ENCODE measurements around the gene MOGAT3.
"Not testable (repeated sequence)": the region's sequence is repeated elsewhere in the genome, so short reads cannot be mapped to it uniquely, and the experiment has no call there.

Gene MOGAT3

DNA sequence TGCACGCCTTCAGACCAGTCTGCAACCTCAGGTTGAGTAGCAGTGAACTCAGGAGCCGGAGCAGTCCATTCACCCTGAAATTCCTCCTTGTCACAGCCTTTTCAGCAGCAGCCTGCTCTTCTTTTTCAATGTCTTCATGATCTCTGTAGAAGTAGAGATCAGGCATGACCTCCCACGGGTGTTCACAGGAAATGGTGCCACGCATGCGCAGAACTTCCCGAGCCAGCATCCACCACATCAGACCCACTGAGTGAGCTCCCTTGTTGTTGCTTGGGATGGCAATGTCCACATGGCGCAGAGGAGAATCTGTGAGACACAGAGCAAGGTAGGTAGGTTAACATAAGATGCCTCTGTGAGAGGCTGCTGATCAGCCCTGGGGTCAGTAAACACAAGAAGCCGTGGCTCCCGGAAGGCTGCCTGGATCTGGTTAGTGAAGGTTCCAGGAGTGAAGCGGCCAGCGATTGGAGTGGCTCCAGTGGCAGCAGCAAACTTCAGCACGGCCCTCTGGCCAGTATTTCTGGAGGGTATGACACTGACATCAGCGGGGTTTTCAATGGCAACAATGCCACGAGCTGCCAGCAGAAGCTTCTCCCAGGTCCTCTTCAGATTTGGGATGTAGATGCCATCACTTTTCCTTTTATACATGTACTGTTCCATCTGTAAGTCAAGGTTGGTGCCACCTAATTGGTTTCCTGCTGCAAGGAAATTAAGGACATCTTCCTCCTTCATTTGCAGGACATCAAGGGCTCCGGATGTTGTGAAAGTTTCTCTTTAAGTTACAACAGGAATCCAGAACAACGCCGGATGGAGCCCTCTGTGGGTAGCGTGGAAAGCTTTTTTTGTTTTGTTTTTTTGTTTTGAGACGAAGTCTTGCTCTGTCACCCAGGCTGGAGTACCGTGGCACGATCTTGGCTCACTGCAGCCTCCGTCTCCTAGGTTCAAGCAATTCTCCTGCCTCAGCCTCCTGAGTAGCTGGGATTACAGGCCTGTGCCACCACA lies 3.2 kb upstream of the MOGAT3 start:
- not testable (repeated sequence) for DNase-seq

DNA sequence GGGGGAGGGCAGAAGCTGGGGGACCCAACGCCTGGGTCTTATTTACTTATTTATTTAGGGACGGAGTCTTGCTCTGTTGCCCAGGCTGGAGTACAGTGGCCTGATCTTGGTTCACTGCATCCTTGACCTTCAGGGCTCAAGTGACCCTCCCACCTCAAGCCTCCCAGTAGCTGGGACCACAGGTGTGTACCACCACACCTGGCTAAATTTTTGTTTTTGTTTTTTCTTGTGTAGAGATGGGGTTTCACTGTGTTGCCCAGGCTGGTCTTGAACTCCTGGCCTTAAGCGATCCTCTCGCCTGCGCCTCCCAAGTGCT lies 1.7 kb upstream of the MOGAT3 start:
- DNase-seq = no peak

DNA sequence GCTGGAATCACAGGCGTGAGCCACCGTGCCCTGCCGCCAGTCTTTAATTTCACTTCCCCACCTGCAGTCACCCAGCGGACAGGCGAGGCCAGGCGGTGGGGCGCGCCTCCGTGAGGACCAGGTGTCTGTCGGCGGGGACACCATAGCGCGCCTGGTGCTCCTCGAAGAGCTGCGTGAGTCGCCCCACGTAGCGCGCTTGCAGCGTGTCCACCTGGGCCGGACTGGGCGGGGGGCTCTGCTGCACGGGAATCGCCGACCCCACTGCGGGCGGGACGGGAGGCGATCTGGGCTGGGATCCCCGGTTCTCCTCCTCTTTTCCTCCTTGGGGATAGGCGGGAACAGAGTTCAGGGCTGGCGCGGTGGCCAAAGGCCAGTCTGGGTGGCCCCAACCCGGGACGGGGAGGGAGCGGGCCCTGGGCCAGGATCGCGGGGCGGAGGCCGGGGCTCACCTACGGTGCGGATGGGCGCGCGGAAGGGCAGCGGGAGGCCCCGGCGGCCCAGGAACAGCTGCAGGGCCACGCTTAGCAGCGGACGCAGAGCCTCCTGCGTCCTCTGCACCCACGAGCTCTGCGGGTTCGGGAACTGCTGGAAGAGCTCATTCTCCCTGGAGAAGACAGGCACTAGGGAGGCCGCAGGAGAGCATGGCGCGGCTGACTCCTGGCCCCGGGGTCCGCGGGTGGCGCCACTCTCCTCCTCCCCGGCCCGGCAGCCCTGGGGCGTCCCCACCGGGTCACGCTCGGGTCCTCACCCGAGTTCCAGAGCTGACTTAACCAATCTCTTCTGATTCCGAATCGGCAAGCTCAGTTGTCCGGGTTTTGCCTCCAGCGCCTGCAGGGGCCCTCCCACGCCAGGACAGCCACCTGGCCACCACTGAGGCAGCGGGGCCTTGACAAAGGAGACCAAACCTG lies 1.1 kb upstream of the MOGAT3 start:
- no peak for DNase-seq

DNA sequence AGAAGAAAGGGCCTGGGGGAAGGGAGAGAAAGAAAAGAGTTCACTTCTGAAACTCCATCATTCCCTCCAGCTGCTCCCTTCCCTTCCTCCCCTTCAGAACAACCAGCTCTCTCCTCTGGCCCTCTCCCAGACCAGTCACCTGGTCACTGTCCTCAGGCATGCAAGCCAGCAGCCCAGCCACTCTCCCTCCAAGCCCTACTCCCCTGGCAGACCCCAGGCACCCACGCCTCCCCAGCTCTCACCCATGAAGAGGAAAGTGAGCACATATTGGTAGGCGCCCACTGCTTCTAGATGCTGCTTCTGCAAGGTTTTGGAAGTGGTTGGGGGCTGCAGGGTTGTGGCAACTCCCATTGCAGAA lies 353 bp downstream of the MOGAT3 start:
- no peak for DNase-seq

DNA sequence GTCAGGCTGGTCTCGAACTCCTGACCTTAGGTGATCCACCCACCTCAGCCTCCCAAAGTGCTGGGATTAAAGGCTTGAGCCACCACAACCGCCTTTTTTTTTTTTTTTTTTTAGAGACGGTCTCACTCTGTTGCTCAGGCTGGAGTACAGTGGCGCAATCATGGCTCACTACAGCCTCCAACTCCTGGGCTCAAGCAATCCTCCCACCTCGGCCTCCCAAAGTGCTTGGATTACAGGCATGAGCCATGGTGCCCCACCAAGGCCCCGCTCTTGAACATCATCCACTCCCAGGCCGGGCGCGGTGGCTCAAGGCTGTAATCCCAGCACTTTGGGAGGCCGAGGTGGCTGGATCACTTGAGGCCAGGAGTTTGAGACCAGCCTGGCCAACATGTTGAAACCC lies 1.3 kb downstream of the MOGAT3 start:
- not testable (repeated sequence) for DNase-seq

DNA sequence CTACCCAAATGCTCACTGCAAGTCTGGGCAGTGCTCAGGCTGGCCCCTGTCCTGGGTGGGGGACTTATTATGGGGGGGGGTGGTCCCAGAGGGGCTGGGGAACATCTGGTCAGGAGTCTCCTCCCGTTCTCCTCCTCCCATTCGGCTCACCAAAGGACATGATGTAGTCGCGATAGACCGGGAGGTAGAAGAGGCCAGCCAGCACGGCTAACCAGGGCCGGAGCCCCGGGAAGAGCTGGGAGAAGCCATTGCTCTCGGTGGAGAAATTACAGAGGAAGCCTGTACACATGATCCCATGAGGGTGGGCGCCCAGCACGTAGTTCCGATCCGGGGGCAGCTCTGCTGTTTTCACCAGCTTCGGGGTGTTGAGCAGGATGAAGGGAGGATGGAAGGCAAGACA lies 2.4 kb downstream of the MOGAT3 start:
- DNase-seq = no peak

DNA sequence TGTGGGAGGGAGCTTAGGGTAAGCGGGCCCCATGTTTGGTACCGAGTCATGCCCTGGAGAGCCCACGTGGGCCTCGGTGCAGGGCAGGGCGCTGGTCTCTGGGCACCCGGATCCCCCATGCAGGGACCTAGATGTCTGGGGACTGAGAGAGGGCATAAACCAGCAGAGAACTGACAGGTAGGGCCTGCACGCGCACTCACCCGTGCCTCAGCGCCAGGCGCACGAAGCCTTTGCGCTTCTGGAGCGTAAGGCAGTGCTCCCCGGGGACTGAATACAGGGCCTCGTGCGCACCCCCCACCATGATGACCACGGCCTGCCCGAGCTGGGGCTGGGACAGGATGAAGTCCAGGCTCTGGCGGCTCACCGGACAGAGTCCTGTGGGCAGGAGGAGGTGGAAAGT lies 2.8 kb downstream of the MOGAT3 start:
- no peak for DNase-seq

DNA sequence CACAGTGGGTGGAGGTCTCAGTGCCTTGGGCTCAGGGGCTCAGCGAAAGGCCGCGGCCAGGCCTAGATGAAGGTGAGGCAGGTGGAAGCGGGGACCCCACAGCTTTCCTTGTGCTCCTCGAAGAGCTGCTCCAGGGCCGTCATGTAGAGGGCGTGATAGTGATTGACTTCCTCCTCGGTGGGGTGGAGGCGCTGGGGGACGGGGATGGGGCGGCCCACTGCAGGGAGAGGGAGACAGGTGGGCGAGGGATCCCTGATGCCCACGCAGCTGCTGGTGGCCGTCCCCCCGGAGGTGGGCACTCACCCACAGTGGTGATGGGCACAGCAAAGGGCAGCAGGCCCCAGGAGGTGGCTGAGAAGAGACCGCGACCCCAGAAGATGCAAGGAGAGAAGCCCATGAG lies 5.0 kb downstream of the MOGAT3 start:
- DNase-seq = no peak

DNA sequence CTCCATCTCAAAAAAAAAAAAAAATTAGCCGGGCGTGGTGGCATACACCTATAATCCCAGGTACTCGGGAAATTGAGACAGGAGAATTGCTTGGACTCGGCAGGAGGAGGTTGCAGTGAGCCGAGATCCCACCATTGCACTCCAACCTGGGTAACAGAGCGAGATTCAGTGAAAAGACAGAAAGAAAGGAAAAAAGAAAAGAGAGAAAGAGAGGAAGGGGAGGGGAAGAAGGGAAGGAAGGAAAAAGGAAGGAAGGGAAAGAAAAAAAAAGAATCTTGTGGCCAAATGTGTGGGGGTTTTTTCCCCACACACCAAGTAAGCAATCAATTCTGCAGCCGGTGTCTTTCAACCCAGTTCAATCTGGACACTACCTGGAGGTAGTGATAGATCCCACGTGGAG lies 11.7 kb downstream of the MOGAT3 start:
- no peak for DNase-seq

DNA sequence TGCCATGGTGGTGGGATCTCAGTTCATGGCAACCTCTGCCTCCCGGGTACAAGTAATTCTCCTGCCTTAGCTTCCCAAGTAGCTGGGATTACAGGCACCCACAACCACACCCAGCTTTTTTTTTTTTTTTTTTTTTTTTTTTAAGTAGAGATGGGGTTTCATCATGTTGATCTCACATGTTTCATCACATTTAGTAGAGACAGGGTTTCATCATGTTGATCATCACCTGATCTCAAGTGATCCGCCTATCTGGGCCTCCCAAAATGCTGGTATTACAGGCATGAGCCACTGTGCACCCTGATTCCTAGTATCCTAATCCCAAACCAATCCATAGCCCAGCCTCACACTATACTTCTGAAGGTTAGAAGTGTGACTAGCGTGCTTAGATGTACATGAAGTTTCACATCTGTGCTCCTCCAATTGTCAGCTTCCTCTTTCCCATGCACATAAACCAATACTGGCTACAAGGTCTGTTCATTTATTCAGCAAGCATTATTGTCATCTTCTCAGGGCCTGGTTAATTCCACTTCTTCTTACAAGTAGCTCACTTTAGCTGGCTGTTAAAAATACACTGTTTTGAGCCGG lies 13.9 kb downstream of the MOGAT3 start:
- DNase-seq = no peak

DNA sequence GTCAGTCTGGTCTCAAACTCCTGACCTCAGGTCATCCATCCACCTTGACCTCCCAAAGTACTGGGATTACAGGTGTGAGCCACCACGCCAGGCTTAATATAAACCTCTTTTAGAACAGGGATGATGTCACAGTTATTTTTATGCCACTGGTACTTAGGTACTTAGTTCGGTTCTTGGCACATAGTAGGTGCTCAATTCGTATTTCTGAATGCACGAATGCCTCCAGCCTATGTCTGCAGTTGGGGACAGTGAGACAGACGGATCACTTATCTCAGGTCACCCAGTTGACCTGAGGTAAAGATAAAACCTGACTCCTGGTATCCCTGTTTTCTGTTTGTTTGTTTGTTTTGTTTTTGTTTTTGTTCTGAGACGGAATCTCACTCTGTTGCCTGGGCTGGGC lies 14.6 kb downstream of the MOGAT3 start:
- DNase-seq = no peak

DNA sequence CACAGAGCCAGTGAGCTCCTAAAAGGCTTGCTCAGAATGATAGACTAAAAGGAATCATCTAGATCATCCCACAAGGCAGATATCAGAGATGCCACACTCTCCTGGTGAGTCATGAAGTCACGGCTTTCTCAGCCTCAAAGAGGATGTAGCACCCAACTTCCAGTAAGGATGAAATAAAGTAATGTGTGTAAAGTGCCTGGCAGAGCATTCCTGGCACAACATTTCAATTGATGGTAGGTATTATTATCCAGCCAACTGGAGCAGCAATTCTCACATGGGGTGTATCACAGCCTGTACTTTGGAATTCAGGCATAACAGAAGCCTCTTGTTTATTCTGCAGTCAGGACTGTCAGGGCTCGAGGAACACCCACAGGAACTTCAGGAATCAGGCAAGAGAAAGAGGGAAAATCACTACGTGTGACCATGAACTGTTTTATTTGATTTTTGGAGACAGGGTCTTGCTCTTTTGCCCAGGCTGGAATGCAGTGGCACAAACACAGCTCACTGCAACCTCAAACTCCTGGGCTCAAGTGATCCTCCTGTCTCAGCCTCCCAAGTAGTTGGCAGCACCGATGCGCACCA lies 15.5 kb downstream of the MOGAT3 start:
- no peak for DNase-seq

DNA sequence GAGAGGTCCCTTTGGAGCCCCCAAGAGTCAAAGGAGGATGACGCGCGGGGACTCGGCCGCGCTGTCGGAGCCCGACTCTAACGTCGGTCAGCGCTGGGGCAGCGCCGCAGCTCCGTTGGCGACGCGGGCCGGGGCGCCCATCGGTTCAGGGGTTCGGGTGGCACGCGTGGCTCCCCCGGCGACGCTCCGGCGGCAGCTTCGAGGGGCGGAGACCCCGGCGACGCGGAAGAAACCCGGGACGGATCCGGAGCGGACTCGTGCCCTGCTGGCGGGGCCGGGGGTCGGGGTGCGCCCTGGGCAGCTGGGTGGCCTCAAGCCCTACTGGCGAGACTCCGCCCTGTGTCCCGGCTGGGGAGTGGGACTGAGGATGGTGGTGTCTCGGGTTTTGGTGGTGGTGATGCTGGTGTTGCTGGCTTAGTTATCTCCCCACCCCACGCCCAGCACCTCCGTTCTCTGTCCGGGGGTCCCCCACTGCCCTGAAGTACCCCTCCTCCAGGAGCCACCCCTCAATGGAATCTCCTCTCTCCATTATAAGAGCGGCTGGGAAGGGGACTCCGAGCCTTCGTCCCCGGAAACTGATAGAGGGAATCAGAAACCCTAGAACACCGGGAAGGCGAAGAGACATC lies 20.6 kb downstream of the MOGAT3 start, which contains the start of gene NAT16:
Gene NAT16, minus strand, starts transcription at position 164 of the 626 bp plus-strand sequence. CDS start 5,486 bp downstream, outside the sequence.
- no peak for DNase-seq

DNA sequence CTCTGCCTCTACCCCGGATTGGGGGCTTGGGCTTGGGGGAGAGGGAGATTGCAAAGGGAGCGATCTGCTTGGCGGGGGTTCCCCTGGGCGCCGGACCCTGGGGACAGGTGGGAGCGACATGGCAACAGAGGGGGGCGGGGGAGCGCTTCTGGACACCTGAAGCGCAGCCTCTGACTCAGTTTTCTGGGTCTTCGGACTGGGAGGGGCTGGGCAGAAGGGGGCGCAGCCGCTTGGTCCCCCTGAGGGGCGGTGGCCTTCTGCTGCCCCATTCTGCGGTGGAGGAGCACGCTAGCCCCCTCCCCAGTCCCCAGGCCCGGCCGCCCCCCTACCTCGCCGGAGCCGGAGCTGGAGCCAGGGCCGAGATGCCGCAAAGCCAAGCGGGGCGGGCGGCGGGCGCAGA lies 21.1 kb downstream of the MOGAT3 start:
- DNase-seq = no peak

DNA sequence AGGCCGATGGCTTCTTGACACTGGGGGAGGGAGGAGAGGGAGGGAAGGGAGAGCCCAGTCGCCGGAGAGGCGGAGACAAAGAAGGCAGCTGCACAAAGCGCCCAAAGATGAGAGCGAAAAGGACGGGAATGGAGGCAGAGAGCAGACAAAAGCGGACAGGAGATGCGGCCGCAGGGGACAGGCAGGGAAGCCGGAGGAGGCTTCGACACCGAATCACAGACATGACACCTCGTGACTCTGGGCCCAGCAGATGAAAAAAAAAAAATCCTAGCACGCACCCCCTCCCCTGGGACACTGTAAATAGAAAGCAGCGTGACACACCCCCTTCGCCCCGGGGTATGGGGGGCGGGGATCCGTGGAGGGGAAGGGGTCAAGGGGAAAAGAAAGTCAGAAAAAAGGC lies 21.7 kb downstream of the MOGAT3 start:
- peak; percentile 54 for DNase-seq

DNA sequence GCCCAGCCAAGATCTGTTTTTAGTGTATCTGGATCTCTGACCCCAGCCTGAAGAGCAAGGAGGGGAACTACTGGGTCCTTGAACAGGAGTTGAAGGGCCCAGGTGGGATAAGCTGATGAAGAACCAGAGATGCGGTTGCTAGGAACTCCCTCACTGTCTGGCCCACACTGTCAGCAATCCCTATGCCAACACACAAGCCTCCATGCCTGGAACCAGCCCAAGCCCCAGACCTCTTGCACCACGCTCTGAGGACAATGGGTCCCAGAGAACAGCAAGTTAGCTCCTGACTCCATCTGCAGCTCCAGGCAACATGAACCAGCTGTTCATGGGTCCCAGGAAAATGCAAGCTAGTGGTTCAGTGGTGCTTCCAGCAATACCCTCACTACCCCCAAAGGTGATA lies 23.2 kb downstream of the MOGAT3 start:
- no peak for DNase-seq

DNA sequence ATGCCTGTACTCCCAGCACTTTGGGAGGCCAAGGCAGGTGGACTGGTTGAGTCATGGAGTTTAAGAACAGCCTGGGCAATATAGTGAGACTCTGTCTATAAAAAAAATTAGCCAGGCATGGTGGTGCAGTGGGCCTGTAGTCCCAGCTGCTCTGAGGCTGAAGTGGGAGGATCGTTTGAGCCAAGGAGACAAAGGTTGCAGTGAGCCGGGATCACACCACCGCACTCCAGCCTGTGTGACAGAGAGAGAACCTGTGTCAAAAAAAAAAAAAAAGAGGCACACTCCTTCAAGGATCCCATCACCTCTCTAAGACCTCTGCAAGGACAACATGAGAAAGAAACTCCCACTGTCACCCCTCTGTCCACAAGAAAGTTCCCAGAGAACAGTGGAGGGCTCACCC lies 25.2 kb downstream of the MOGAT3 start:
- no peak for DNase-seq

DNA sequence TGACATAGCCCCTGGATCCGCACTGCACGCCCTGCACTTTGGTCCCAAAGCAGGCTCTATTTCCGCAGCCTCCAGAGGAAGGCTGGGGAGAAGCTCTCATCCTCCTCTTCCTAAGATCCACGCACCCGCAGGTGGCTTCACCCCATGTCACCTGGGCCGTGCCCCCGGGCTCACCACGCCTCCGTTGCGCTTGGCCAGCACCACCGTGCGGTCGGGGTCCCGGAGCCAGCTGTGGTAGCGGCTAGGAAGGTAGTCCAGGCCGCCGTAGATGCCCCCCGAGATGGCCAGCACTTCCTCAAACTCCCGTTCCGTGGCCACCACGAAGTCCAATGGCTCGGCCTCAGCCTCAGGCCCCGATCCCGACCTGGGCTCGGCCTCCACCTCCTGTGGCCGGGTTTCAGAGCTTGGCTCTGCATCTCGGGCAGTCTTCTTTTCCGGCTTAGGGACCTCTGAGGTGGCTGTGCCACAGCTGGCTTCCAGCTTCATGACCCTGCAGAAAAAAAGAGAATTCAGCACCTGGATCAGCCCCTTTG lies 26.4 kb downstream of the MOGAT3 start:
- DNase-seq = no peak

DNA sequence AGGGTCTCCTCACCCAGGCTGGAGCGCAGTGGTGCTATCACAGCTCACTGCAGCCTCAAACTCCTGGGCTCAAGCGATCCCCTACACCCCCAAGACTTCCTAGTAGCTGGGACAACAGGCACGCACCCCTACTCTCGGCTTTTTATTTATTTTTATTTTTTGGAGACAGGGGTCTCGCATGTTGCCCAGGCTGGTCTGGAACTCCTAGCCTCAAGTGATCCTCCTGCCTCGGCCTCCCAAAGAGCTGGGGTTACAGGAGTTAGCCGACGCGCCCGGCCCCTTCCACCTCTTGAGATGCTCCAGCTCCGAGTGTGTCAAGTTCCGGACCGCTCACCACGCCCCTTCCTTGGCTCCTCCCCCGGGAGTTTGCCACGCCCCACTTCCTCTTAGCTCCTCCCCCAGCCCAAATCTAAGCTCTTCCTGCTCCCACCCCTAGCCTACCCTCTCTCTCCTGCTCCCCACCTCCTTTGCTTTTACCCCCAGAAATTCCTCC lies 27.0 kb downstream of the MOGAT3 start:
- DNase-seq = peak; percentile 55

DNA sequence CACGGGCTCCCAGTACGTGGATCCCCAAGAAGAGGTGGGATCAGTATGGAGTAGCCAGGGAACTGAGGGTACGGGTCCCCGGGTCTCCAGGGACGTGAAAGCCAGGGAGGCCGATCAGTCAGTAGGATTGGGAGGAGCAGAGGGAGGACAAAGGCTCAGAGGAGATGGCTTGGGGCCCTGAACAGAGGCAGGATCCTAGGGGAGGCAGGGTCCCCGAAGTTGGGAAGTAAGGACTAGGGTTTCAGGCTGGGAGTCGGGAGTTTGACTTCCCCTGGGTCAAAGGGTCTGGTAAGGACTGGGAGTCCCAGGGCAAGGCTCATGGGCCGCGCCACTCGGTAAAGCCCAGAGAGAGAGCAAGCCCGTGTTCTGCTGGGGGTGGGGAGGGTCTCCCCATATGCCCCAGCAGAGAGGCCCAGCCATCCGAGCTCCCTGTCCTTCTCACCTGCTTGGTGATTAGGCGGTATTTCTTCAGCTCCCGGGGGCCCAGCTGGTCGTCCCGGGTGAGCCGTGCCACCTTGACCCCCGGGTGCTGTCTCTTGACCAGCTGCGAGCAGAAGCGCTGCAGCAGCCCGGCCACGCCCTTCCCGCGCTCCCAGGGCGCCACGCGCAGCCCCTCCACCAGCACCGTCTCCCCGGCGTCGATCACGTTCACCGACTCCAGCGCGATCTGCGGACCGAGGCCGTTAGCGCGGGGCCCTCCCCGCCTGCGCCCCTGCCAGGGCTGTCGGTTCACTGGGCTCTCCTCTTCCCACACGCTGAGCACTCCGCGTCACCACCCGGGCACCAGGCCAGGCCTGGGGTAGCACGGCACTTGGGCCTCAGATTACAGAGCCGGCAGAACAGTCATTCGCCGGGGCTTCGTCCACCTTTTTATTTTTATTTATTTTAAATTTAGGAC lies 27.7 kb downstream of the MOGAT3 start:
- peak; percentile 89 for DNase-seq
